Fibroblast of lung (primary cell): ENCODE measurements around the gene ENOX1. TPM values are rescaled to one million over a fixed set of nuclear protein-coding genes. Genes with fewer than 3 reads are reported as not detected.

Experiments used
- DNase-seq, 2 donors: peaks; one replicate each; pipeline versions ENCODE4 v3.0.0 to v3.0.0-alpha.2; 2010; ENCODE audit warnings: low read depth in 2 of 2
- H2AFZ ChIP-seq: 2 replicates; pipeline ENCODE4 v1.5.1; 2012; ENCODE audit warnings: low read length, control low read depth, inconsistent platforms
- H3K27ac ChIP-seq: 2 replicates; pipeline ENCODE4 v1.5.1; 2011; ENCODE audit warnings: low read length, control low read depth; ENCODE audit not compliant: insufficient read depth
- H3K27me3 ChIP-seq: 2 replicates; pipeline ENCODE4 v1.5.1; 2011; ENCODE audit warnings: mild to moderate bottlenecking, low read length; ENCODE audit not compliant: control insufficient read depth, insufficient read depth
- H3K36me3 ChIP-seq: 2 replicates; pipeline ENCODE4 v1.5.1; 2011; ENCODE audit warnings: low read length; ENCODE audit not compliant: control insufficient read depth, insufficient read depth
- H3K4me1 ChIP-seq: 2 replicates; pipeline ENCODE4 v1.5.1; 2011; ENCODE audit warnings: low read length; ENCODE audit not compliant: control insufficient read depth, insufficient read depth; ENCODE audit errors: extremely low read depth
- H3K4me2 ChIP-seq: 2 replicates; pipeline ENCODE4 v1.5.1; 2011; ENCODE audit warnings: low read length, control low read depth; ENCODE audit not compliant: insufficient read depth; ENCODE audit errors: extremely low read depth
- H3K4me3 ChIP-seq, 4 experiments: fragments of 200-600 bp in 1 of 4; sonication (generic) in 1 of 4; replicated peaks in 1 of 4; 2 replicates each; pipeline ENCODE4 v1.5.1; 2011 to 2016; ENCODE audit warnings: low read length in 4 of 4, low read depth in 3 of 4, mild to moderate bottlenecking in 3 of 4, control low read depth in 2 of 4, inconsistent platforms in 1 of 4, mixed read lengths in 1 of 4; ENCODE audit not compliant: insufficient read depth in 1 of 4; ENCODE audit errors: control extremely low read depth in 1 of 4
- H3K79me2 ChIP-seq: 2 replicates; pipeline ENCODE4 v1.5.1; 2012; ENCODE audit warnings: mild to moderate bottlenecking, low read length, inconsistent platforms; ENCODE audit not compliant: control insufficient read depth, insufficient read depth
- H3K9ac ChIP-seq: 2 replicates; pipeline ENCODE4 v1.5.1; 2011; ENCODE audit warnings: mild to moderate bottlenecking, low read length, control low read depth; ENCODE audit not compliant: insufficient read depth
- H3K9me3 ChIP-seq: 2 replicates; pipeline ENCODE4 v1.5.1; 2012; ENCODE audit warnings: low read depth, low read length; ENCODE audit not compliant: control insufficient read depth, insufficient read depth
- H4K20me1 ChIP-seq: 2 replicates; pipeline ENCODE4 v1.5.1; 2011; ENCODE audit warnings: low read length; ENCODE audit not compliant: control insufficient read depth, insufficient read depth; ENCODE audit errors: extremely low read depth
- EZH2 ChIP-seq: IDR thresholded peaks from 2 replicates; pipeline ENCODE4 v1.5.1; 2012; ENCODE audit warnings: low read length, control low read depth, mild to moderate bottlenecking; ENCODE audit errors: missing control alignments
- polyA plus RNA-seq, 2 donors: library from polyadenylated mRNA; depleted of rRNA in 1 of 2; stranded (reverse) in 1 of 2; unstranded in 1 of 2; fragments of >200 nt; gene quantifications; 2 replicates each; pipeline ENCODE4 v1.2.1, GENCODE V29; 2011 to 2012; ENCODE audit warnings: missing spikeins in 1 of 2
- total RNA-seq: library from RNA; depleted of rRNA; stranded (reverse); fragments of >200 nt; gene quantifications from 2 replicates; pipeline ENCODE4 v1.2.1, GENCODE V29; 2014
- TF ChIP-seq, protein P1 (sequence below), 2 donors: IDR thresholded peaks in 1 of 2; conservative IDR thresholded peaks in 1 of 2; 1 replicate in 1 of 2; 2 replicates in 1 of 2; pipeline ENCODE4 v1.5.1; 2011 to 2012; ENCODE audit warnings: low read length in 2 of 2, control low read depth in 1 of 2, inconsistent platforms in 1 of 2, low read depth in 1 of 2, mild to moderate bottlenecking in 1 of 2

The ENOX1 gene
- total and polyA plus RNA-seq, 2 donors (not counting 1 experiment from before 2014, with no cell fraction given): 3.5 to 7.6 TPM

DNA sequence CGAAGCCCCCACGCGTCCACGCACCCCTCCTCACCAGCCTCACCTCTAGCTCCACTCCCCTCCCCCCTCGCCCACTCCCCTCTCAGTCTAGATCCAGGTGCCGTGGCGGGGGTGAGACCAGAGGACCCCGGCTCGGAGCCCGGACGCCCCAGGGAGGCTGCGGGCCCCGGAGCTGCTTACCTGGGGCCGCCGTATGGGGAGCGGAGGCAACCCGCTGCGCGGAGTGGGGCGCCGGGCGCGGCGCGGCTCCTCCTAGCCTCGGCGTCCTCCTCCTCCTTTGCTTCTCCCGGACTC, 353 bp downstream of the ENOX1 start:
- Histone ChIP-seq H4K20me1 (no peaks in the 10 kb centered on the region), H3K27me3 (no peaks in the 10 kb centered on the region), H3K4me1 (peaks cover 3% of the 10 kb centered on the region), H3K36me3 (no peaks in the 10 kb centered on the region), H3K79me2 (no peaks in the 10 kb centered on the region), H3K4me2 (peak overlapping the region; percentile 53), H3K27ac (no peak overlapping the region), H3K9me3 (no peaks in the 10 kb centered on the region), H3K4me3 (peak overlapping the region; percentile 21 to 66 (median 58)), H2AFZ (peak overlapping the region; percentile 54), H3K9ac (peak overlapping the region; percentile 66)
- TF ChIP-seq, protein P1, sequence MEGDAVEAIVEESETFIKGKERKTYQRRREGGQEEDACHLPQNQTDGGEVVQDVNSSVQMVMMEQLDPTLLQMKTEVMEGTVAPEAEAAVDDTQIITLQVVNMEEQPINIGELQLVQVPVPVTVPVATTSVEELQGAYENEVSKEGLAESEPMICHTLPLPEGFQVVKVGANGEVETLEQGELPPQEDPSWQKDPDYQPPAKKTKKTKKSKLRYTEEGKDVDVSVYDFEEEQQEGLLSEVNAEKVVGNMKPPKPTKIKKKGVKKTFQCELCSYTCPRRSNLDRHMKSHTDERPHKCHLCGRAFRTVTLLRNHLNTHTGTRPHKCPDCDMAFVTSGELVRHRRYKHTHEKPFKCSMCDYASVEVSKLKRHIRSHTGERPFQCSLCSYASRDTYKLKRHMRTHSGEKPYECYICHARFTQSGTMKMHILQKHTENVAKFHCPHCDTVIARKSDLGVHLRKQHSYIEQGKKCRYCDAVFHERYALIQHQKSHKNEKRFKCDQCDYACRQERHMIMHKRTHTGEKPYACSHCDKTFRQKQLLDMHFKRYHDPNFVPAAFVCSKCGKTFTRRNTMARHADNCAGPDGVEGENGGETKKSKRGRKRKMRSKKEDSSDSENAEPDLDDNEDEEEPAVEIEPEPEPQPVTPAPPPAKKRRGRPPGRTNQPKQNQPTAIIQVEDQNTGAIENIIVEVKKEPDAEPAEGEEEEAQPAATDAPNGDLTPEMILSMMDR (conservative IDR thresholded peaks at IDR 0.05 in 1 of 2, IDR thresholded peaks at IDR 0.05 in 1 of 2; ENCODE audit: low read depth in 1 of 2, low read length in 2 of 2): no peak
- TF ChIP-seq EZH2: no peak
- DNase-seq: no peak

DNA sequence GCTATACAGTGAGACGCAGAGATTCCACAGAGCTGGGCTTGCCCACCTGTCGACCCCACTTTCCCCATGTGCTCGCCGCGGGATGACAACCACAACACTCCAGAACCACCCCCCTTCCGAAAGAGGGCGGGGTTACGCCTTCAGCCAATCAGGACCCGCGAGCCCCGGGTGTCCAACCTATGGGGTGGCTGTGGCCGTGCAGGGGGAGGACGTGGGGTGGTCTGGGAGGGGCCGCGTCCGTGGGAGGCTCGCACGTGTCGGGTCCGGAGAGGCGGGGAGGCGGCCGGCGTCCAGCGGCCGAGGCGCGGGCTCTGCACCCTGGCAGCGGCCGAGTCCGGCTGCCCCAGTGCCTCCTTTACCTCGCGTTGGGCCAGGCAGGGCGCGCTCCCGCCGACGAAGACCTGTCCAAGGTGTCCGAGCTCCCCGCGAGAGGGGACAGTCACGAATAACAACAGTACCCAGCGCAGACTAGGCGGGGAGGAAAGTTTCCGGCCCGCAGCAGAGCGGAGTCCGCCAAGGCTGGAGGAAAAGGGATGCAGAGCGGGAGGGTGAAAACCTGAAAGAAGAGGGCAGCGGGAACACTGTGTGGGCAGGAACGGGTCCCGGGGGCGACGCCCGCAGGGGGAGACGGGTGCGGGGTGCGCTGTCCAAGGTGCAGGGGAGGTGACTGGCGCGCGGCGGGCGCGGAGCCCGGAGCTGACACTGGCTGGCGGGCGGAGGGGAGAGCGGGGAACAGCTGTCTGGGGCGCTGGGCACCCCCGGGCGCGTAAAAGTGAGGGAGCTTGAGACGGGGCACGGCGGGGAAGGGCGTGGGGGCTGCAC, 911 bp downstream of the ENOX1 start:
- H3K9ac ChIP-seq: peak overlapping the region; percentile 66
- no peaks in the 10 kb centered on the region for H3K27me3 ChIP-seq
- no peaks in the 10 kb centered on the region for H3K9me3 ChIP-seq

DNA sequence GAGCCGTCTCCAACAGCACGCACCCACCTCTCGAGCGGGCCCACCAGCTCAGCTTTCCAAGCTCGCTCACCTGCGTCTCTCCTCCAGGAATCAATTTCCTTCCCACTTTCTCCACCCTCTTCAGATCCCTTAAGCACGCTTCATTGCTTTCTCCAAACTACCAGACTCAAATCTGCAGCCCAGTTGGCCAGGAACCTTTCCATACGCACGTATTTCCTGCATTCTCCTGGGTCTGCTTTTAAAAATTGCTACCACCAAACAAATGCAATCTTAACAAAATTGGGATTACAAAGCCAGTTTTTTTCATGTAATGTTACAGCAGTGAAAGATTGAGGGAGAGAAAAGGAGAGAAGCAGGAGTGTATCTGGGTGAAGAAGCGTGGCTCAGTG, 1.5 kb downstream of the ENOX1 start:
- H3K4me2 ChIP-seq: peak overlapping the region; percentile 53
- no peaks in the 10 kb centered on the region for H3K27me3 ChIP-seq
- peak overlapping the region; percentile 21 to 66 (median 48) for H3K4me3 ChIP-seq
- H3K4me1 ChIP-seq: peaks cover 3% of the 10 kb centered on the region
- H2AFZ ChIP-seq: no peak overlapping the region
- H3K9ac ChIP-seq: no peak overlapping the region
- no peak for TF ChIP-seq EZH2
- TF ChIP-seq, protein P1 (conservative IDR thresholded peaks at IDR 0.05 in 1 of 2, IDR thresholded peaks at IDR 0.05 in 1 of 2; ENCODE audit: low read depth in 1 of 2, low read length in 2 of 2): no peak
- H3K79me2 ChIP-seq: no peaks in the 10 kb centered on the region
- H3K27ac ChIP-seq: no peak overlapping the region
- no peaks in the 10 kb centered on the region for H3K36me3 ChIP-seq
- no peaks in the 10 kb centered on the region for H3K9me3 ChIP-seq
- H4K20me1 ChIP-seq: no peaks in the 10 kb centered on the region
- DNase-seq: no peak

More for the DNA sequence above, 911 bp downstream of the ENOX1 start:
- Histone ChIP-seq H3K4me1 (peaks cover 3% of the 10 kb centered on the region), H3K79me2 (no peaks in the 10 kb centered on the region), H4K20me1 (no peaks in the 10 kb centered on the region), H3K4me2 (peak overlapping the region; percentile 53), H3K36me3 (no peaks in the 10 kb centered on the region), H2AFZ (peak overlapping the region; percentile 1), H3K27ac (no peak overlapping the region), H3K4me3 (peak overlapping the region; percentile 21 to 66 (median 58))
- peak; percentile 62 to 77 for DNase-seq
- TF ChIP-seq, protein P1 (conservative IDR thresholded peaks at IDR 0.05 in 1 of 2, IDR thresholded peaks at IDR 0.05 in 1 of 2; ENCODE audit: low read depth in 1 of 2, low read length in 2 of 2): no peak
- no peak for TF ChIP-seq EZH2
